AG04450 (cell line): Measurements from ENCODE around the gene MAPKAP1. TPM values are rescaled to one million over a fixed set of nuclear protein-coding genes. Genes with fewer than 3 reads are reported as not detected.

Experiments
- CTCF ChIA-PET: fragments of 300-600, 350-600 bp; formaldehyde crosslinking; extraction: SDS; loops from one replicate; lab custom pipeline; 2022; ENCODE audit warnings: antibody characterized with exemption, inconsistent platforms; lab: Charles Lee
- POLR2A ChIA-PET: fragments of 350-600 bp; formaldehyde crosslinking; extraction: SDS; loops from one replicate; lab custom pipeline; 2021; ENCODE audit warnings: antibody characterized with exemption, inconsistent platforms; lab: Yijun Ruan, JAX
- DNase-seq: peaks from one replicate; pipeline ENCODE4 v3.0.0-alpha.2; 2011; ENCODE audit warnings: low read depth, low spot score
- H3K27ac ChIP-seq: one replicate; pipeline ENCODE4 v1.5.1; 2012; ENCODE audit warnings: low read depth, low read length, control low read depth
- H3K27me3 ChIP-seq: one replicate; pipeline ENCODE4 v1.6.0; 2012; ENCODE audit warnings: low read length; ENCODE audit not compliant: control insufficient read depth, insufficient read depth
- H3K4me3 ChIP-seq: 2 replicates; pipeline ENCODE4 v1.5.1; 2011; ENCODE audit warnings: mild to moderate bottlenecking, low read depth, low read length, control low read depth
- H3K9me3 ChIP-seq: 2 replicates; pipeline ENCODE4 v1.5.1; 2012; ENCODE audit warnings: low read length; ENCODE audit not compliant: control insufficient read depth, insufficient read depth
- CTCF ChIP-seq: IDR thresholded peaks from 2 replicates; pipeline ENCODE4 v1.5.1; 2011; ENCODE audit warnings: low read depth, low read length, control low read depth, inconsistent platforms
- polyA plus RNA-seq: library from polyadenylated mRNA; depleted of rRNA; stranded (reverse); fragments of >200 nt; gene quantifications from 2 replicates; pipeline ENCODE4 v1.2.3, GENCODE V29; 2011

MAPKAP1 gene
- polyA plus RNA-seq, 1 experiment: 140 TPM

- ChIA-PET POLR2A (no interaction called here), CTCF (no interaction called here)
- Histone ChIP-seq H3K4me3 (no peak overlapping the region), H3K27me3 (no peaks in the 10 kb centered on the region), H3K27ac (no peak overlapping the region), H3K9me3 (no peaks in the 10 kb centered on the region)
- DNase-seq: no peak
- no peak for TF ChIP-seq CTCF
These were observed 54.2 kb downstream of the MAPKAP1 start for GRCh38 chr9:125652759-125653158.

GRCh38 chr9:125652233-125652594 is 54.8 kb downstream of the MAPKAP1 start:
- CTCF ChIA-PET: no interaction called here
- no peak overlapping the region for H3K27ac ChIP-seq
- H3K27me3 ChIP-seq: no peaks in the 10 kb centered on the region
- TF ChIP-seq CTCF: no peak
- no peak for DNase-seq
- no peaks in the 10 kb centered on the region for H3K9me3 ChIP-seq
- H3K4me3 ChIP-seq: no peak overlapping the region
- POLR2A ChIA-PET: no interaction called here

- Histone ChIP-seq H3K27ac (no peak overlapping the region), H3K9me3 (no peaks in the 10 kb centered on the region), H3K4me3 (no peak overlapping the region), H3K27me3 (no peaks in the 10 kb centered on the region)
- DNase-seq: no peak
- ChIA-PET POLR2A (no interaction called here), CTCF (interaction anchor here (0.6 kb wide), 1 partner anchor 294 kb away, joined by 3 read pairs; no protein-coding TSS in a partner anchor)
- TF ChIP-seq CTCF: no peak
These were observed 55.3 kb downstream of the MAPKAP1 start for GRCh38 chr9:125651576-125652232.

GRCh38 chr9:125650271-125650737 is 56.7 kb downstream of the MAPKAP1 start:
- no peaks in the 10 kb centered on the region for H3K27me3 ChIP-seq
- H3K9me3 ChIP-seq: no peaks in the 10 kb centered on the region
- no peak for DNase-seq
- ChIA-PET POLR2A (interaction anchor here (0.9 kb wide), 1 partner anchor 17 kb away, joined by 3 read pairs; no protein-coding TSS in a partner anchor), CTCF (interaction anchor here (0.9 to 1.3 kb wide), 2 partner anchors 10 to 92 kb away, joined by 3 to 4 read pairs; no protein-coding TSS in a partner anchor)
- no peak for TF ChIP-seq CTCF
- peak overlapping the region; percentile 12 for H3K27ac ChIP-seq
- H3K4me3 ChIP-seq: no peak overlapping the region

- H3K27ac ChIP-seq: peak overlapping the region; percentile 12
- ChIA-PET CTCF (interaction anchor here (0.9 to 1.3 kb wide), 2 partner anchors 11 to 91 kb away, joined by 3 to 4 read pairs; no protein-coding TSS in a partner anchor), POLR2A (no interaction called here)
- H3K27me3 ChIP-seq: no peaks in the 10 kb centered on the region
- H3K4me3 ChIP-seq: no peak overlapping the region
- no peaks in the 10 kb centered on the region for H3K9me3 ChIP-seq
- TF ChIP-seq CTCF: no peak
- DNase-seq: no peak
These were observed 57.2 kb downstream of the MAPKAP1 start for GRCh38 chr9:125649826-125650225.
